ENCODE measurements around the gene ALKBH5. TPM values are rescaled to one million over a fixed set of nuclear protein-coding genes. Genes with fewer than 3 reads are reported as not detected.

Gene ALKBH5
- 47.8 TPM for polyA plus RNA-seq (2013, experiment 1 of 2)
- 48.5 TPM for polyA plus RNA-seq (2013, experiment 2 of 2)

GRCh38 chr17:18183334-18184142 lies at the start of gene ALKBH5:
TSS of gene ALKBH5 (plus strand) at chr17:18183828. CDS start at chr17:18184244, 416 bp downstream.
- H3K79me2 ChIP-seq (ENCODE audit: control insufficient read depth, insufficient read depth, low read length): peaks cover 43% of the 10 kb centered on the region
- peak within 1 kb of the TSS; percentile 98 for H3K56ac ChIP-seq (ENCODE audit: low read length)
- H3K4me3 ChIP-seq (ENCODE audit: low read length): peak within 1 kb of the TSS; percentile 73
- H2BK5ac ChIP-seq (ENCODE audit: low read length): peak within 1 kb of the TSS; percentile 94
- no peak within 1 kb of the TSS for H2BK120ac ChIP-seq (ENCODE audit: low read depth, low read length)
- H2BK15ac ChIP-seq (replicated peaks; ENCODE audit: low read depth): no peak within 1 kb of the TSS
- no peak within 1 kb of the TSS for H4K5ac ChIP-seq (ENCODE audit: low read length)
- H3K9ac ChIP-seq (ENCODE audit: low read length): peak within 1 kb of the TSS; percentile 96
- H3K4me1 ChIP-seq (ENCODE audit: control insufficient read depth, low read depth, low read length): peaks cover 23% of the 10 kb centered on the region
- H3K4me2 ChIP-seq (ENCODE audit: low read length): peak within 1 kb of the TSS; percentile 96
- H4K8ac ChIP-seq (ENCODE audit: low read depth, low read length): no peak within 1 kb of the TSS
- peak within 1 kb of the TSS; percentile 95 for H3K27ac ChIP-seq (ENCODE audit: low read depth, low read length)
- no CpG with 5 or more reads among the region's 98 CpGs for WGBS (ENCODE audit: extremely low coverage, insufficient coverage, low lambda C conversion rate)
- H3K18ac ChIP-seq (ENCODE audit: low read length): peak within 1 kb of the TSS; percentile 57
- peaks cover 1% of the 10 kb centered on the region for H3K36me3 ChIP-seq (ENCODE audit: control insufficient read depth, insufficient read depth, low read length)
- H3K23ac ChIP-seq (ENCODE audit: low read length): peak within 1 kb of the TSS; percentile 70
- H2AK5ac ChIP-seq (ENCODE audit: low read length): no peak within 1 kb of the TSS
- DNase-seq: peak; percentile 100
- no peaks in the 10 kb centered on the region for H3K27me3 ChIP-seq (ENCODE audit: insufficient read depth, low read length, poor library complexity)
- peaks cover 31% of the 10 kb centered on the region for H3K79me1 ChIP-seq (ENCODE audit: low read length)
- peak within 1 kb of the TSS; percentile 61 for H3K4ac ChIP-seq (ENCODE audit: low read depth, low read length)

DNA sequence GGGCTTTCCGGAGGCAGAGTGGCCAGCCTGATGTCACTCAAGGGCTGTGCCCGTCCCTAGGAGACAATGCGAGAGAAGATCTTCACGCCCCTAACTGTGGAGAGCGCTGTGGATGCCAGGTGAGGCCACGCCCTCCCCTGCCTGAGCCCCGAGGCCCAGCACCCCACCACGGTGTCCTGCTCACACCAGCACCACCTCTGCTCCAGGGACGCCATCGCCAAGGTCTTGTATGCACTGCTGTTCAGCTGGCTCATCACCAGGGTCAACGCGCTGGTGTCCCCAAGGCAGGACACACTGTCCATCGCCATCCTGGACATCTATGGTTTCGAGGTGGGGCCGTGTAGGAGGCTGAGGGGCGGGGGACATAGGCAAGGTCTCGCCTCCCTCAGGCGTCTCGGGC lies 47.3 kb upstream of the ALKBH5 start:
- H3K79me2 ChIP-seq (ENCODE audit: control insufficient read depth, insufficient read depth, low read length): no peaks in the 10 kb centered on the region
- H3K4ac ChIP-seq (ENCODE audit: low read depth, low read length): no peak overlapping the region
- no peak overlapping the region for H4K5ac ChIP-seq (ENCODE audit: low read length)
- no peak overlapping the region for H3K4me2 ChIP-seq (ENCODE audit: low read length)
- no peak overlapping the region for H4K8ac ChIP-seq (ENCODE audit: low read depth, low read length)
- no CpG with 5 or more reads among the region's 19 CpGs for WGBS (ENCODE audit: extremely low coverage, insufficient coverage, low lambda C conversion rate)
- no peak overlapping the region for H3K27ac ChIP-seq (ENCODE audit: low read depth, low read length)
- no peak overlapping the region for H2BK5ac ChIP-seq (ENCODE audit: low read length)
- H3K79me1 ChIP-seq (ENCODE audit: low read length): no peaks in the 10 kb centered on the region
- no peak overlapping the region for H3K18ac ChIP-seq (ENCODE audit: low read length)
- H2AK5ac ChIP-seq (ENCODE audit: low read length): no peak overlapping the region
- H3K27me3 ChIP-seq (ENCODE audit: insufficient read depth, low read length, poor library complexity): no peaks in the 10 kb centered on the region
- H3K56ac ChIP-seq (ENCODE audit: low read length): no peak overlapping the region
- H2BK15ac ChIP-seq (replicated peaks; ENCODE audit: low read depth): no peak overlapping the region
- H2BK120ac ChIP-seq (ENCODE audit: low read depth, low read length): no peak overlapping the region
- H3K36me3 ChIP-seq (ENCODE audit: control insufficient read depth, insufficient read depth, low read length): no peaks in the 10 kb centered on the region
- no peak overlapping the region for H3K9ac ChIP-seq (ENCODE audit: low read length)
- DNase-seq: no peak
- no peak overlapping the region for H3K4me3 ChIP-seq (ENCODE audit: low read length)
- no peaks in the 10 kb centered on the region for H3K4me1 ChIP-seq (ENCODE audit: control insufficient read depth, low read depth, low read length)
- H3K23ac ChIP-seq (ENCODE audit: low read length): no peak overlapping the region

GRCh38 chr17:18138065-18138749 lies 45.4 kb upstream of the ALKBH5 start:
- H2AK5ac ChIP-seq (ENCODE audit: low read length): no peak overlapping the region
- no peak overlapping the region for H3K4ac ChIP-seq (ENCODE audit: low read depth, low read length)
- H3K27me3 ChIP-seq (ENCODE audit: insufficient read depth, low read length, poor library complexity): no peaks in the 10 kb centered on the region
- no CpG with 5 or more reads among the region's 8 CpGs for WGBS (ENCODE audit: extremely low coverage, insufficient coverage, low lambda C conversion rate)
- H3K18ac ChIP-seq (ENCODE audit: low read length): no peak overlapping the region
- no peak overlapping the region for H3K4me2 ChIP-seq (ENCODE audit: low read length)
- H2BK5ac ChIP-seq (ENCODE audit: low read length): no peak overlapping the region
- H3K27ac ChIP-seq (ENCODE audit: low read depth, low read length): no peak overlapping the region
- H2BK15ac ChIP-seq (replicated peaks; ENCODE audit: low read depth): no peak overlapping the region
- H3K23ac ChIP-seq (ENCODE audit: low read length): no peak overlapping the region
- H3K79me2 ChIP-seq (ENCODE audit: control insufficient read depth, insufficient read depth, low read length): no peaks in the 10 kb centered on the region
- no peak overlapping the region for H3K56ac ChIP-seq (ENCODE audit: low read length)
- no peak for DNase-seq
- H3K79me1 ChIP-seq (ENCODE audit: low read length): no peaks in the 10 kb centered on the region
- H2BK120ac ChIP-seq (ENCODE audit: low read depth, low read length): no peak overlapping the region
- no peak overlapping the region for H4K8ac ChIP-seq (ENCODE audit: low read depth, low read length)
- no peaks in the 10 kb centered on the region for H3K36me3 ChIP-seq (ENCODE audit: control insufficient read depth, insufficient read depth, low read length)
- H3K9ac ChIP-seq (ENCODE audit: low read length): no peak overlapping the region
- no peaks in the 10 kb centered on the region for H3K4me1 ChIP-seq (ENCODE audit: control insufficient read depth, low read depth, low read length)
- H4K5ac ChIP-seq (ENCODE audit: low read length): no peak overlapping the region
- H3K4me3 ChIP-seq (ENCODE audit: low read length): no peak overlapping the region

- no CpG with 5 or more reads among the region's 2 CpGs for WGBS (ENCODE audit: extremely low coverage, insufficient coverage, low lambda C conversion rate)
- no peak overlapping the region for H3K4ac ChIP-seq (ENCODE audit: low read depth, low read length)
- H2BK15ac ChIP-seq (replicated peaks; ENCODE audit: low read depth): no peak overlapping the region
- no peaks in the 10 kb centered on the region for H3K79me1 ChIP-seq (ENCODE audit: low read length)
- no peak overlapping the region for H3K27ac ChIP-seq (ENCODE audit: low read depth, low read length)
- no peak overlapping the region for H3K18ac ChIP-seq (ENCODE audit: low read length)
- no peak overlapping the region for H2BK5ac ChIP-seq (ENCODE audit: low read length)
- no peak overlapping the region for H3K4me3 ChIP-seq (ENCODE audit: low read length)
- no peak overlapping the region for H3K9ac ChIP-seq (ENCODE audit: low read length)
- no peak overlapping the region for H2BK120ac ChIP-seq (ENCODE audit: low read depth, low read length)
- no peaks in the 10 kb centered on the region for H3K27me3 ChIP-seq (ENCODE audit: insufficient read depth, low read length, poor library complexity)
- H3K36me3 ChIP-seq (ENCODE audit: control insufficient read depth, insufficient read depth, low read length): no peaks in the 10 kb centered on the region
- H3K23ac ChIP-seq (ENCODE audit: low read length): no peak overlapping the region
- no peak for DNase-seq
- H4K8ac ChIP-seq (ENCODE audit: low read depth, low read length): no peak overlapping the region
- H4K5ac ChIP-seq (ENCODE audit: low read length): no peak overlapping the region
- H3K4me2 ChIP-seq (ENCODE audit: low read length): no peak overlapping the region
- no peaks in the 10 kb centered on the region for H3K79me2 ChIP-seq (ENCODE audit: control insufficient read depth, insufficient read depth, low read length)
- no peak overlapping the region for H2AK5ac ChIP-seq (ENCODE audit: low read length)
- H3K4me1 ChIP-seq (ENCODE audit: control insufficient read depth, low read depth, low read length): no peaks in the 10 kb centered on the region
- no peak overlapping the region for H3K56ac ChIP-seq (ENCODE audit: low read length)
Observed at GRCh38 chr17:18139092-18139491, 44.5 kb upstream of the ALKBH5 start.

GRCh38 chr17:18139498-18139897 lies 44.1 kb upstream of the ALKBH5 start:
- no peak overlapping the region for H3K4me2 ChIP-seq (ENCODE audit: low read length)
- no CpG with 5 or more reads among the region's 14 CpGs for whole genome bisulfite sequencing (ENCODE audit: extremely low coverage, insufficient coverage, low lambda C conversion rate)
- no peak overlapping the region for H3K56ac ChIP-seq (ENCODE audit: low read length)
- H4K5ac ChIP-seq (ENCODE audit: low read length): no peak overlapping the region
- H2BK5ac ChIP-seq (ENCODE audit: low read length): no peak overlapping the region
- H2AK5ac ChIP-seq (ENCODE audit: low read length): no peak overlapping the region
- no peak overlapping the region for H3K23ac ChIP-seq (ENCODE audit: low read length)
- H2BK120ac ChIP-seq (ENCODE audit: low read depth, low read length): no peak overlapping the region
- no peaks in the 10 kb centered on the region for H3K79me2 ChIP-seq (ENCODE audit: control insufficient read depth, insufficient read depth, low read length)
- no peak overlapping the region for H4K8ac ChIP-seq (ENCODE audit: low read depth, low read length)
- H3K79me1 ChIP-seq (ENCODE audit: low read length): no peaks in the 10 kb centered on the region
- no peak overlapping the region for H3K4me3 ChIP-seq (ENCODE audit: low read length)
- H3K18ac ChIP-seq (ENCODE audit: low read length): no peak overlapping the region
- H3K9ac ChIP-seq (ENCODE audit: low read length): no peak overlapping the region
- H2BK15ac ChIP-seq (replicated peaks; ENCODE audit: low read depth): no peak overlapping the region
- no peaks in the 10 kb centered on the region for H3K27me3 ChIP-seq (ENCODE audit: insufficient read depth, low read length, poor library complexity)
- no peak overlapping the region for H3K4ac ChIP-seq (ENCODE audit: low read depth, low read length)
- H3K4me1 ChIP-seq (ENCODE audit: control insufficient read depth, low read depth, low read length): no peaks in the 10 kb centered on the region
- H3K27ac ChIP-seq (ENCODE audit: low read depth, low read length): no peak overlapping the region
- no peak for DNase-seq
- no peaks in the 10 kb centered on the region for H3K36me3 ChIP-seq (ENCODE audit: control insufficient read depth, insufficient read depth, low read length)
